Mesodermal cell (in vitro differentiated cells): ENCODE results near the gene EVX2.

Experiments used
- H3K27ac ChIP-seq: 2 replicates; pipeline ENCODE4 v1.7.0; 2013; ENCODE audit warnings: mild to moderate bottlenecking, low read depth, low read length, moderate library complexity; ENCODE audit not compliant: severe bottlenecking
- H3K36me3 ChIP-seq: 2 replicates; pipeline ENCODE4 v1.7.1; 2013; ENCODE audit warnings: mild to moderate bottlenecking, low read length, moderate library complexity; ENCODE audit not compliant: control insufficient read depth, insufficient read depth
- H3K4me1 ChIP-seq: one replicate; pipeline ENCODE4 v1.7.1; 2013; ENCODE audit warnings: mild to moderate bottlenecking, low read length; ENCODE audit not compliant: insufficient read depth, control insufficient read depth, poor library complexity, severe bottlenecking
- H3K4me3 ChIP-seq: 2 replicates; pipeline ENCODE4 v1.7.0; 2013; ENCODE audit warnings: low read length, control low read depth, mild to moderate bottlenecking; ENCODE audit not compliant: insufficient read depth, poor library complexity, severe bottlenecking; ENCODE audit errors: extremely low read depth
- H3K9me3 ChIP-seq: 2 replicates; pipeline ENCODE4 v1.7.1; 2013; ENCODE audit warnings: mild to moderate bottlenecking, low read length, moderate library complexity; ENCODE audit not compliant: control insufficient read depth
- WGBS, 2 experiments: methylation state at CpG; one replicate each; pipeline ENCODE4 v1.1.5; 2013; ENCODE audit warnings: missing lambda C conversion rate in 2 of 2; ENCODE audit not compliant: insufficient coverage in 2 of 2; 5-methylcytosine and 5-hydroxymethylcytosine counted together

The EVX2 gene

DNA sequence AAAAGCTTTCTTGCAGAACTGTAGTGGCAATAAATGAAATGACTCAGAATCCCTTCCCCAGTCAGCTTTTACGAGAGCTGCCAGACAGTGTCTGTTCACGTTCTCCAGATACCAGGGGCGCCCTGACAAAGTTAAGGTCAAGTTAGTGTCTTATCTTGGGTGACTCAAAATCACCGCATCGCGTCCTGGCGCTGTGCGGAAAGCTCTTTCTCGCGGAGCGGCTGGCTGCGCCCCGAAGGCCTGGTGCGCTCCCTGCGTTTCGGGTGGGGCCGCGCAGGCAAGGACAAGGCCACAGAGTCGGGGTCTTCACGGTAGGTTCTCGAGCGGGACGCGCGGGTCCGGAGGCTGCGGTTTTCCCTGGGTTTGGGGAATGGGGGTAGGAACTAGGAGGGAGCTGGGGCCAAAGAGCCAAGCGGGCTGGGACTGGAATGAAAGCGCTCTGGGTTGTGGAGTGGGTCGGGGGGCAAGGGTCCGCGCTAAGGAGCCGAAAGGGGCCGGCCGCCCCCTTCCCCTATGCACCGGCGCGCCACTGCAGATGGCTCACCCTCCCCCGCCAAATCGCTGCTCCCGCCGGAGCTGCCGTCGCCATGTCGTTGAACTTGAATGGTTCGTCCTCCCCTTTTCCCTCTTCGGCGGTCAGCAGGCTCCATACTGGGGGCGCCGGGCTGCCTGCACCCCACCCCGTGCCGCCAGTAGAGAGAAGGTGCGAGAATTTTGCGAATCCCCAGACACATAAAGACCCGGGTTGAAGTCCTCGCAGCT lies 20.7 kb upstream of the EVX2 start:
- Histone ChIP-seq H3K27ac (no peak overlapping the region), H3K4me1 (no peaks in the 10 kb centered on the region), H3K9me3 (no peaks in the 10 kb centered on the region), H3K4me3 (no peak overlapping the region), H3K36me3 (no peaks in the 10 kb centered on the region)
- 1 to 2% methylated on average over 34 to 47 of the region's 56 CpGs for WGBS, 2 experiments

DNA sequence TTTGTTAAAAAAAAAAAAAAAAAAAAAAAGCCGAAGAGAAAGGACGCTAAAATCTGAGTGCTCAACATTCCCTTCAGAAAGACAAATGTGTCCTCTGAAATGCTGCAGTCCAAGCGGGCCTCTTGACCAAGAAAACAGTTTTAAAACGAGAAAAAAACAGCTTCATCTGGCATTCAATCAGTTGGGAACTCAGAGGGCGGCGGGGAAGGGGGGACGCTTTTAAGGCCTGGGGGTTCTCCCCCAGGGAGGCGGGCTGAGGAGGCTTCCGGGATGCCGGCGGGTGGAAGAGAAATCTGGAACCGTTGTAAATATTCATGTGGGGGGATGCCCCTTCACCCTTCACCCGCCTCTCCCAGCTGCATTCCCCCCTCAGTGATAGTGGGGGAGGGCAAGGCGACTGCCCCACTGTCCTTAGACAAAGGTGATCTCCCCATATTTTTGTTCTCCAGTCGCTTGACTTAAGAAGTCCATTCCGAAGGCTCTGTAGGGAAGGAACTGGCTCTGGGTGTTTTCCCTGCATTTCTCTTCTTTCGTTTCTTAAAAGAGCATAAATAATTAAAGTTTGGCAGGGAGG lies 20.1 kb upstream of the EVX2 start:
- Histone ChIP-seq H3K27ac (no peak overlapping the region), H3K4me1 (no peaks in the 10 kb centered on the region), H3K36me3 (no peaks in the 10 kb centered on the region), H3K4me3 (no peak overlapping the region), H3K9me3 (no peaks in the 10 kb centered on the region)
- WGBS, 2 experiments = 0 to 4% methylated on average over 3 to 4 of the region's 17 CpGs

- Histone ChIP-seq H3K9me3 (no peaks in the 10 kb centered on the region), H3K4me1 (no peaks in the 10 kb centered on the region), H3K36me3 (no peaks in the 10 kb centered on the region), H3K4me3 (no peak overlapping the region), H3K27ac (no peak overlapping the region)
- 0 to 10% methylated on average over 1 to 4 of the region's 7 CpGs for WGBS, 2 experiments
Measured at GRCh38 chr2:176103194-176103593, 19.4 kb upstream of the EVX2 start.

DNA sequence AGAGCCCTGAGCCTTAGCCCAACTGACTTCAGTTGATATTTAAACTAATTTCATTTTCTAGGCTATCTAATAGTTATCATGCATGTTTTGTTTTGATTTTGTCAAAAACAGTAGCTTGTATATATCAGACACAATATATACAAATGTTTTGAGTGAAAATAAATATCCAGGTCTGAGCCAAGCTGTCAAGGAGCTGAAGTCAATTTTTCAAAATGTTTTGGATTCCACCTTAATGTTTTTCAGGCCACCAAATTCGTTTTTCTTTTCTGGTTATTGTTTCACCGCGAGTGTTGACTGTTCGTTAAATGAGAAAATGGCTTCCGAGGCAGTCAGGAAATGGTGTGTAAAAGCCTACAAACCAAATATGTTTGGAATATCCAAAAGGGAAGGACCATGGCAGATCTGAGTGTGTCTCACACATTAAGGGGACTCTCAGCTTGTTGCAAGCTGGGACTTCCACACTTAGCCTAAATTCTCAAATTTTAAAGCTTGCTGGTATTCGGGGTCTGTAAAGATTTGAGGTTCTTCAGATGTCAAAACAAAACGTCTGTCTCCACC lies 18.6 kb upstream of the EVX2 start:
- Histone ChIP-seq H3K4me1 (no peaks in the 10 kb centered on the region), H3K27ac (no peak overlapping the region), H3K4me3 (no peak overlapping the region), H3K36me3 (no peaks in the 10 kb centered on the region), H3K9me3 (no peaks in the 10 kb centered on the region)
- WGBS, 2 experiments = 18 to 20% methylated on average over 2 to 4 of the region's 7 CpGs

- Histone ChIP-seq H3K4me3 (no peak overlapping the region), H3K9me3 (no peaks in the 10 kb centered on the region), H3K36me3 (no peaks in the 10 kb centered on the region), H3K4me1 (no peaks in the 10 kb centered on the region), H3K27ac (no peak overlapping the region)
- 4 to 17% methylated on average over 3 to 5 of the region's 5 CpGs for WGBS, 2 experiments
Measured at GRCh38 chr2:176101842-176102241, 18.1 kb upstream of the EVX2 start.

DNA sequence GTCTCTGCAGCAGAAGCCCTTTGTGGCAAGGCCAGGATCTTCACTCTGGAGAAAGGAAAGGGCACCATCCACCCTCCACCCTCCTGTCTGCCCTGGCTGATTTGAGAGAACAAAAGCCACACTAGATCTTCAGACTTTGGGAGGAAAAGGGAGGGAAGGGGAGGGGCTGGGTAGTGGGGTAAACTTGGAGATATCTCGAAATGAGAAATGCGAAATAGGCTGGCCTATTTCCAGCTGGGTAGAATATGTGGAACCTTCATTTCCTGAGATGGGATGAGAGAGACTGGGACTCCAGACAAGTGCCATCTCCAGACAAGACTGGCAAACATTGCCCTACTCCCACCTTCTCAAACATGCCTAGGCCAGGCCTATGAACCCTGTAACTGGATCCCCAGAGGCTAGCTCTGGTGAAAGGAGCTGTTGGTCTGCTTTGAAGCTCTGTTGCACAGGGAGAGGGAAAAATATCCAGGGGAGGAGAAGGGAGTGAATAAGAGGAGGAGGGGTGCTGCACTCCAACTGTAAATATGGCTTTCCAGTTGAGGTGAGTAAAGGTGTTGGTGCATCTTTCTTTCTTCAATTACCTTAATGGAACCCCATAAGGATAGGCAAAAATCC lies 17.6 kb upstream of the EVX2 start:
- Histone ChIP-seq H3K36me3 (no peaks in the 10 kb centered on the region), H3K4me1 (no peaks in the 10 kb centered on the region), H3K4me3 (no peak overlapping the region), H3K9me3 (no peaks in the 10 kb centered on the region), H3K27ac (no peak overlapping the region)
- 6 to 22% methylated on average over 2 of the region's 2 CpGs for WGBS, 2 experiments

GRCh38 chr2:176100547-176101140 lies 16.9 kb upstream of the EVX2 start:
- H3K36me3 ChIP-seq = no peaks in the 10 kb centered on the region
- H3K27ac ChIP-seq = no peak overlapping the region
- no peaks in the 10 kb centered on the region for H3K9me3 ChIP-seq
- no peaks in the 10 kb centered on the region for H3K4me1 ChIP-seq
- WGBS, 2 experiments = 2 to 7% methylated on average over 25 to 27 of the region's 28 CpGs
- H3K4me3 ChIP-seq = no peak overlapping the region

- no peaks in the 10 kb centered on the region for H3K36me3 ChIP-seq
- WGBS, 2 experiments = 1 to 2% methylated on average over 46 to 63 of the region's 70 CpGs
- no peaks in the 10 kb centered on the region for H3K4me1 ChIP-seq
- no peaks in the 10 kb centered on the region for H3K9me3 ChIP-seq
- H3K27ac ChIP-seq = no peak within 1 kb of the TSS
- no peak within 1 kb of the TSS for H3K4me3 ChIP-seq
Measured at GRCh38 chr2:176099728-176100546, 16.2 kb upstream of the EVX2 start, which contains the start of gene HOXD12. HOXD12 (plus strand) TSS chr2:176099795; CDS start chr2:176099802, 7 bp downstream.

- H3K36me3 ChIP-seq = no peaks in the 10 kb centered on the region
- H3K9me3 ChIP-seq = no peaks in the 10 kb centered on the region
- H3K4me3 ChIP-seq = no peak overlapping the region
- H3K4me1 ChIP-seq = no peaks in the 10 kb centered on the region
- no peak overlapping the region for H3K27ac ChIP-seq
- 2 to 3% methylated on average over 26 to 30 of the region's 30 CpGs for WGBS, 2 experiments
Measured at GRCh38 chr2:176099159-176099727, 15.5 kb upstream of the EVX2 start.
